Thyroid gland (tissue), 4 donors: ENCODE measurements around the gene ZNF18.

Experiments used
- POLR2A ChIP-seq, 2 donors: fragments of 450-650 bp; IDR thresholded peaks; one replicate each; pipeline ENCODE4 v1.6.1; 2017; ENCODE audit warnings: antibody characterized with exemption in 2 of 2, mild to moderate bottlenecking in 2 of 2, moderate library complexity in 1 of 2
- TF ChIP-seq, protein P1 (sequence below), 6 experiments: fragments of 200-600 bp in 3 of 6; fragments of 450-650 bp in 3 of 6; sonication (generic) in 3 of 6; IDR thresholded peaks; one replicate each; pipeline ENCODE4 v1.5.1; 2016 to 2019; ENCODE audit warnings: antibody characterized with exemption in 6 of 6, mild to moderate bottlenecking in 2 of 6, inconsistent platforms in 1 of 6, moderate library complexity in 1 of 6

DNA sequence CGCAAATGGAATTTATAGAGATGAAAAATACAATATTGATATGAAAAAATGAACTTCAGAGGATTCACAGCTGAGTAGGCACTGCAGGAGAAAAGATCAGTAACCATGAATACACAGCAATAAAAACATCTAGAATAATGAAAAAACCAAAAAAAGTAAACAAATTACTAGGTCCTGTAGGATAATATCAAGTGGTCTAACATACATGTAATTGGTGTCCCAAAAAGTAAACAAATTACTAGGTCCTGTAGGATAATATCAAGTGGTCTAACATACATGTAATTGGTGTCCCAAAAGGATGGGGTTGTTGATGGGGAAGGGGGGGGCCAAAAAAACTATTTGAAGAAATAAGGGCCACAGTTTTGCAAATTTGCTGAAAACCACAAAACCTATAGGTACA, 43.4 kb downstream of the ZNF18 start:
- TF ChIP-seq, protein P1, sequence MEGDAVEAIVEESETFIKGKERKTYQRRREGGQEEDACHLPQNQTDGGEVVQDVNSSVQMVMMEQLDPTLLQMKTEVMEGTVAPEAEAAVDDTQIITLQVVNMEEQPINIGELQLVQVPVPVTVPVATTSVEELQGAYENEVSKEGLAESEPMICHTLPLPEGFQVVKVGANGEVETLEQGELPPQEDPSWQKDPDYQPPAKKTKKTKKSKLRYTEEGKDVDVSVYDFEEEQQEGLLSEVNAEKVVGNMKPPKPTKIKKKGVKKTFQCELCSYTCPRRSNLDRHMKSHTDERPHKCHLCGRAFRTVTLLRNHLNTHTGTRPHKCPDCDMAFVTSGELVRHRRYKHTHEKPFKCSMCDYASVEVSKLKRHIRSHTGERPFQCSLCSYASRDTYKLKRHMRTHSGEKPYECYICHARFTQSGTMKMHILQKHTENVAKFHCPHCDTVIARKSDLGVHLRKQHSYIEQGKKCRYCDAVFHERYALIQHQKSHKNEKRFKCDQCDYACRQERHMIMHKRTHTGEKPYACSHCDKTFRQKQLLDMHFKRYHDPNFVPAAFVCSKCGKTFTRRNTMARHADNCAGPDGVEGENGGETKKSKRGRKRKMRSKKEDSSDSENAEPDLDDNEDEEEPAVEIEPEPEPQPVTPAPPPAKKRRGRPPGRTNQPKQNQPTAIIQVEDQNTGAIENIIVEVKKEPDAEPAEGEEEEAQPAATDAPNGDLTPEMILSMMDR (IDR thresholded peaks at IDR 0.05) = no peak
- TF ChIP-seq POLR2A (IDR thresholded peaks at IDR 0.05) = no peak
